Right lobe of liver (tissue), 6 donors: ENCODE results near the gene BMAL1. TPM values are rescaled to one million over a fixed set of nuclear protein-coding genes. Genes with fewer than 3 reads are reported as not detected.
A peak's percentile ranks its signal among the peaks of the same experiment; 100 is the strongest.

ENCODE experiments used
- ATAC-seq, 4 donors: fragments of 200-7000 bp; cut with Tn5 transposase; one replicate each; pipeline ENCODE4 v1.9.1; 2020; ENCODE audit warnings: mild to moderate bottlenecking in 4 of 4, moderate library complexity in 4 of 4
- DNase-seq, 3 donors: peaks; one replicate each; pipeline ENCODE4 v3.0.0-alpha.2; 2020
- H3K27ac ChIP-seq, 3 donors: fragments of 200-600 bp; one replicate each; pipeline ENCODE4 v1.8.0; 2022
- H3K27me3 ChIP-seq, 2 donors: fragments of 200-600 bp; one replicate each; pipeline ENCODE4 v1.8.0; 2022
- H3K36me3 ChIP-seq, 4 donors: fragments of 200-600 bp; sonication (generic) in 1 of 4; one replicate each; pipeline versions ENCODE4 v1.5.1 to v1.8.0; 2017 to 2022; ENCODE audit warnings: control low read depth in 1 of 4
- H3K4me1 ChIP-seq, 4 donors: fragments of 200-600 bp; sonication (generic) in 1 of 4; one replicate each; pipeline versions ENCODE4 v1.5.1 to v1.8.0; 2017 to 2022; ENCODE audit warnings: control low read depth in 1 of 4
- H3K4me3 ChIP-seq, 3 donors: fragments of 200-600 bp; one replicate each; pipeline ENCODE4 v1.8.0; 2022
- H3K9me3 ChIP-seq, 4 donors: fragments of 200-600 bp; sonication (generic) in 1 of 4; one replicate each; pipeline versions ENCODE4 v1.5.1 to v1.8.0; 2017 to 2022; ENCODE audit warnings: control low read depth in 1 of 4
- POLR2A ChIP-seq: fragments of 450-650 bp; IDR thresholded peaks from one replicate; pipeline ENCODE4 v1.6.1; 2017; ENCODE audit warnings: antibody characterized with exemption, mild to moderate bottlenecking
- WGBS: methylation state at CpG from one replicate; pipeline ENCODE4 v1.1.6; 2018; ENCODE audit warnings: low coverage, low lambda C conversion rate; ENCODE audit not compliant: insufficient coverage; ENCODE audit errors: missing lambda C conversion rate; 5-methylcytosine and 5-hydroxymethylcytosine counted together
- intact Hi-C, 2 donors: fragments of 100-400 bp; cut with DNase I; formaldehyde crosslinking; loops; one replicate each; pipeline versions ENCODE4 v1.11.2 to v1.14.1; 2022
- total RNA-seq, 6 experiments: library from RNA; depleted of rRNA in 2 of 6; stranded (reverse); fragments of >200 nt in 2 of 6; fragmentation: NEBNext Ultra II Directional in 3 of 6; extraction: Animal tissue kit (Norgen Biotek cat#: 25700) in 3 of 6; gene quantifications; one replicate each; pipeline versions ENCODE4 v1.1.0 to v1.2.4, GENCODE V29; 2016 to 2023
- TF ChIP-seq, protein P1 (sequence below), 4 donors: fragments of 200-600 bp in 3 of 4; fragments of 450-650 bp in 1 of 4; IDR thresholded peaks; one replicate each; pipeline versions ENCODE4 v1.5.1 to v1.8.0; 2016 to 2022; ENCODE audit warnings: antibody characterized with exemption in 4 of 4, mild to moderate bottlenecking in 2 of 4
- donor health status: DM: no; HTN: yes; CAD: no.
- donor health status: DM: no; HTN: no; CAD: no.
- donor health status: DM: no; HTN: no; CAD: no.
- donor health status: DM: no; HTN: yes; CAD: no.
- donor health status: DM: no; HTN: yes; CAD: no.

BMAL1 gene
- total RNA-seq, 6 experiments from 2014 or later, result 9.9 to 38.0 (median 12.9) TPM

DNA sequence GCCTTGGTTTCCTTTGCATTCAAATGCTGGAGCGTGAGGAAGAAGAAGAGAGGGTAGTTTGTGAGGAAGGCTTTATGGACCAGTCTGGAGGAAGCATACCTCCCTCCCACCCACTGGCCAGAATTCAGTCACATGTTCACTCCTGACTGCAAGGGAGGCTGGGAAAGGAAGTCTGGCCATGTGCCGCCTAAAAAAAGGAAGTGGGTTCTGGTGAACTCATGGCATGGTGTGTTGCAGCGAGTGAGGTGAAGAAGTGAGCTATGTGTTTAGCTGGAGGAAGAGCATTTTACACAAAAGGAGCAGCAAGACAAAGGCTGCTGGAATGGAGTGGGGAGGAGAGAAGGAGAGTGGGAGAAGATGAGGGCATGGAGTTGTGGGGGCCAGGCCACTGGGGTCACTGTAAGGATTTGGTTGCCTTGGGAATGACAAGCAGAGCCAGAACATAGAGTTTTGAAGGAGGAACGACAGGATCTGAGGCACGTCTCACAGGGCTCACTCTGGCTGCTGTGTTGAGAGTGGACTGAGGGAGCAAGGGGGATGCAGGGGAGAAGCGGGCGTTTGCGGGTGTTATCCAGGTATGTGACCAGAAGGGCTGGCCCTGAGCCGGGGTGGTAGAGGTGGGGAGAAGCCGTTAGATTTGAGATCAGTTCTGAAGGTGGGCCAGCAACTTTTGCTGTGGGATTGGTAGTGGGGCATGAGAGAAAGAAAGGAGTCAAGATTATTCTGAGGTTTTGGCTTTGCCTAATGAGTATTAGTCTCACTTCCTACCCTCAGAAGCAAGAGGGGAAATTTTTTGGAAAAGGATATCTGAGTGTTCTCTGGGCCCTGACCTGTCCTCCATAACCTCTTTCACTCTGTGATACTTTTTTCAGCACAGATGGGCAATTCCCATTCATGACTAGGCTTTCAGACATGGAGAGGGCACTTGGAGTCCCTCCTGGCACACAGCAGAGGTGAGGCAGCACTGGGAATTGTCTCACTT is 26.4 kb downstream of the BMAL1 start:
- H3K27me3 ChIP-seq, result no peaks in the 10 kb centered on the region
- ATAC-seq (peak in 3 of 4 donors; percentile 34 to 62 (median 44)), DNase-seq (no peak)
- no peak overlapping the region for H3K27ac ChIP-seq
- H3K4me3 ChIP-seq, result no peak overlapping the region
- TF ChIP-seq, protein P1, sequence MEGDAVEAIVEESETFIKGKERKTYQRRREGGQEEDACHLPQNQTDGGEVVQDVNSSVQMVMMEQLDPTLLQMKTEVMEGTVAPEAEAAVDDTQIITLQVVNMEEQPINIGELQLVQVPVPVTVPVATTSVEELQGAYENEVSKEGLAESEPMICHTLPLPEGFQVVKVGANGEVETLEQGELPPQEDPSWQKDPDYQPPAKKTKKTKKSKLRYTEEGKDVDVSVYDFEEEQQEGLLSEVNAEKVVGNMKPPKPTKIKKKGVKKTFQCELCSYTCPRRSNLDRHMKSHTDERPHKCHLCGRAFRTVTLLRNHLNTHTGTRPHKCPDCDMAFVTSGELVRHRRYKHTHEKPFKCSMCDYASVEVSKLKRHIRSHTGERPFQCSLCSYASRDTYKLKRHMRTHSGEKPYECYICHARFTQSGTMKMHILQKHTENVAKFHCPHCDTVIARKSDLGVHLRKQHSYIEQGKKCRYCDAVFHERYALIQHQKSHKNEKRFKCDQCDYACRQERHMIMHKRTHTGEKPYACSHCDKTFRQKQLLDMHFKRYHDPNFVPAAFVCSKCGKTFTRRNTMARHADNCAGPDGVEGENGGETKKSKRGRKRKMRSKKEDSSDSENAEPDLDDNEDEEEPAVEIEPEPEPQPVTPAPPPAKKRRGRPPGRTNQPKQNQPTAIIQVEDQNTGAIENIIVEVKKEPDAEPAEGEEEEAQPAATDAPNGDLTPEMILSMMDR (IDR thresholded peaks at IDR 0.05), result no peak
- TF ChIP-seq POLR2A, result no peak
- no peaks in the 10 kb centered on the region for H3K36me3 ChIP-seq
- 68% methylated on average over 7 of the region's 10 CpGs for WGBS
- no peaks in the 10 kb centered on the region for H3K9me3 ChIP-seq
- H3K4me1 ChIP-seq, result peaks cover 0 to 31% (median 12%) of the 10 kb centered on the region in 4 donors
- intact Hi-C loops, result no loop called here

DNA sequence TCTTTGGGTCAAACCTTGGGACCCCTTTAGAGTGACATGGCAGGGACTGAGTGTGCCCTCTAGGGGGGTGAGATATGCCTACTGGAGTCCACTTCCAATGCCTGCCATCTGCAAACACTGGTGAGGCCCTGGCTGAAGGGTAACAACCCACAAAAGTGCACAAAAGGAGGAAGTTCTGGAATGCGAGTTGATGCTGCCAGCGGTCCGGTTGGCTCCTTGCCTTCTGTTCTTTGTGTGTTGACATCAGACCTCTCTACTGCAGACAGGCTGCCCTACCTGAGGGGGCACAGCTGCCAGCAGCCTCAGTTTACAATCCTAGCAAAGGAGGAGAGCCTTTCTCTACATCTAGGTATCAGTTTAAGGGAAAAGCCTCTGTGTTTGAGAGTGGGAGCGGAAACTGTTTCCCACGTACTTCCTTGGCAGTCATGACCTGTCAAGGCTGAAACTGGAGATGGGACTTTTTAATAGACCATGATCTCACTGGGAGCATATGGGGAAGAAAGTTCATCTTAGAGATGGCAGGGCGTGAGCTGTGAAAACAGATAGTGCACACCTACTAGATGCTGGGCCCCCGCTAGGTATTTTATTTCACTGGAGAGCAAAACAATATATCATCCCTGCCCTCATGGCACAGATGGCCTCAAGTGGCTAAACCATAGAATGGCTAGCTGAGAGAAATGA is 27.2 kb downstream of the BMAL1 start:
- peak in 2 of 3 donors; percentile 37 to 59 for DNase-seq
- peak; percentile 25 to 65 (median 59) for ATAC-seq
- intact Hi-C loops, result no loop called here
- Histone ChIP-seq H3K27ac (no peak overlapping the region), H3K9me3 (no peaks in the 10 kb centered on the region), H3K4me1 (peaks cover 0 to 31% (median 11%) of the 10 kb centered on the region in 4 donors), H3K4me3 (no peak overlapping the region), H3K27me3 (no peaks in the 10 kb centered on the region), H3K36me3 (no peaks in the 10 kb centered on the region)
- 86% methylated on average over 4 of the region's 7 CpGs for WGBS
- no peak for TF ChIP-seq POLR2A
- TF ChIP-seq, protein P1 (IDR thresholded peaks at IDR 0.05), result no peak

DNA sequence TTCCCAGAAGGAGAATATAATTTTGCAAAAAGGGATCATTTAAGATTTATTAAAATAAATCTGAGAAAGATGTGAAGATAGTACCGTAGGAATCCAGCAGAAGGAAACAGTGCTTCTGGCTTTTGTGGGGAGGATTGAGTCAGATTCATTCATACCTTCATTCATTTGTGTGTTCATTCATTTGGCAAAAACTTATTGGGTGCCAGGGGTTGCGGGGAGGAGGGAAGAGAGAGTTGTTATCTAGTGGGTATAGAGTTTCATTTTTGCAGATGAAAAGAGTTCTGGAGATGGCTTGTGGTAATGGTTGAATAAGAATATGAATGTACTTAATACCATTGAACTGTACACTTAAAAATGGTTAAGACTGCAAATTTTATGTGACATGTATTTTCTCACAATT is 31.1 kb downstream of the BMAL1 start:
- TF ChIP-seq, protein P1 (IDR thresholded peaks at IDR 0.05), result no peak
- no peak for TF ChIP-seq POLR2A
- 78% methylated on average over 2 of the region's 2 CpGs for WGBS
- peaks cover 0 to 21% (median 4%) of the 10 kb centered on the region in 4 donors for H3K4me1 ChIP-seq
- no peaks in the 10 kb centered on the region for H3K27me3 ChIP-seq
- DNase-seq, result no peak
- H3K27ac ChIP-seq, result no peak overlapping the region
- intact Hi-C loops, result no loop called here
- no peak overlapping the region for H3K4me3 ChIP-seq
- no peak for ATAC-seq
- H3K36me3 ChIP-seq, result peaks cover 0 to 5% (median 0%) of the 10 kb centered on the region in 4 donors
- H3K9me3 ChIP-seq, result no peaks in the 10 kb centered on the region

DNA sequence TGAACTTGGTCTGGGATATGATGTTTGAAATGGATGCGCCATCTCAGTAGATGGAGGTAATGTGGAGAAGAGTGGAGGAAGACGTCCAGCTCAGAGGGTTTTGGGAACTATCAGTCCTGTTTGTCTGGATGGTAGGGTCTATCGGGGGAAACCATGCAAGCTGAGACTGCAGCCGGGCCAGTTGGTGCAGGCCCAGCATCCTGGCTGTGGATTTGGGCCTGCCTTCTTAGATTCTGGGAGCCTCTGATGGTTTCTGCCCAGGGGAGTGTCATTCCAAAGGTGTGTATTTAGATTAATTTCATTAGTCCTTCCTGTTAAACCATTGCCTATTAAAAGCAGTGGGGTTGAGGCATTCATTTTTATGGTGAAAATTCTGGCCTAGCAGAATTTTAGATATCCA is 31.6 kb downstream of the BMAL1 start:
- intact Hi-C loops, result no loop called here
- 96% methylated on average over 4 of the region's 4 CpGs for WGBS
- DNase-seq, result no peak
- peaks cover 0 to 17% (median 4%) of the 10 kb centered on the region in 4 donors for H3K4me1 ChIP-seq
- TF ChIP-seq, protein P1 (IDR thresholded peaks at IDR 0.05), result no peak
- TF ChIP-seq POLR2A, result no peak
- ATAC-seq, result no peak
- H3K36me3 ChIP-seq, result peaks cover 0 to 5% (median 0%) of the 10 kb centered on the region in 4 donors
- no peak overlapping the region for H3K4me3 ChIP-seq
- no peaks in the 10 kb centered on the region for H3K27me3 ChIP-seq
- H3K27ac ChIP-seq, result no peak overlapping the region
- no peaks in the 10 kb centered on the region for H3K9me3 ChIP-seq
